Measurements from ENCODE around the gene KLHL12.

KLHL12 gene

GRCh38 chr1:202968351-202968750 lies 41.3 kb upstream of the KLHL12 start:
- ATAC-seq = no peak
- TF ChIP-seq RARB (CRISPR knock-in tag; IDR thresholded peaks at IDR 0.05) (no peak), POU6F1 (CRISPR knock-in tag; IDR thresholded peaks at IDR 0.05; ENCODE audit: borderline replicate concordance, low read depth) (no peak), OSR1 (CRISPR knock-in tag; IDR thresholded peaks at IDR 0.05) (no peak), ZNF70 (CRISPR knock-in tag; IDR thresholded peaks at IDR 0.05) (no peak), ESRRG (CRISPR knock-in tag; IDR thresholded peaks at IDR 0.05) (no peak), GLIS3 (CRISPR knock-in tag; IDR thresholded peaks at IDR 0.05) (no peak), ZFP3 (CRISPR knock-in tag; IDR thresholded peaks at IDR 0.05) (no peak), TCF4 (CRISPR knock-in tag; IDR thresholded peaks at IDR 0.05; ENCODE audit: borderline replicate concordance) (no peak), TOX (CRISPR knock-in tag; IDR thresholded peaks at IDR 0.05; ENCODE audit: borderline replicate concordance) (no peak), ISL1 (CRISPR knock-in tag; IDR thresholded peaks at IDR 0.05) (no peak), ZFP30 (CRISPR knock-in tag; IDR thresholded peaks at IDR 0.05) (no peak)

GRCh38 chr1:202967684-202968281 lies 40.7 kb upstream of the KLHL12 start:
- ATAC-seq = peak; percentile 13
- TF ChIP-seq ZNF70 (CRISPR knock-in tag; IDR thresholded peaks at IDR 0.05) (no peak), POU6F1 (CRISPR knock-in tag; IDR thresholded peaks at IDR 0.05; ENCODE audit: borderline replicate concordance, low read depth) (no peak), ZNF8 (CRISPR knock-in tag; IDR thresholded peaks at IDR 0.05) (no peak), PPARA (CRISPR knock-in tag; IDR thresholded peaks at IDR 0.05; ENCODE audit: borderline replicate concordance) (no peak), ZNF565 (CRISPR knock-in tag; conservative IDR thresholded peaks at IDR 0.05; ENCODE audit: low read depth) (no peak), CSDC2 (CRISPR knock-in tag; IDR thresholded peaks at IDR 0.05) (no peak)
- TF ChIP-seq, protein P1, sequence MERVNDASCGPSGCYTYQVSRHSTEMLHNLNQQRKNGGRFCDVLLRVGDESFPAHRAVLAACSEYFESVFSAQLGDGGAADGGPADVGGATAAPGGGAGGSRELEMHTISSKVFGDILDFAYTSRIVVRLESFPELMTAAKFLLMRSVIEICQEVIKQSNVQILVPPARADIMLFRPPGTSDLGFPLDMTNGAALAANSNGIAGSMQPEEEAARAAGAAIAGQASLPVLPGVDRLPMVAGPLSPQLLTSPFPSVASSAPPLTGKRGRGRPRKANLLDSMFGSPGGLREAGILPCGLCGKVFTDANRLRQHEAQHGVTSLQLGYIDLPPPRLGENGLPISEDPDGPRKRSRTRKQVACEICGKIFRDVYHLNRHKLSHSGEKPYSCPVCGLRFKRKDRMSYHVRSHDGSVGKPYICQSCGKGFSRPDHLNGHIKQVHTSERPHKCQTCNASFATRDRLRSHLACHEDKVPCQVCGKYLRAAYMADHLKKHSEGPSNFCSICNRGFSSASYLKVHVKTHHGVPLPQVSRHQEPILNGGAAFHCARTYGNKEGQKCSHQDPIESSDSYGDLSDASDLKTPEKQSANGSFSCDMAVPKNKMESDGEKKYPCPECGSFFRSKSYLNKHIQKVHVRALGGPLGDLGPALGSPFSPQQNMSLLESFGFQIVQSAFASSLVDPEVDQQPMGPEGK (CRISPR knock-in tag; IDR thresholded peaks at IDR 0.05; ENCODE audit: borderline replicate concordance) = no peak

DNA sequence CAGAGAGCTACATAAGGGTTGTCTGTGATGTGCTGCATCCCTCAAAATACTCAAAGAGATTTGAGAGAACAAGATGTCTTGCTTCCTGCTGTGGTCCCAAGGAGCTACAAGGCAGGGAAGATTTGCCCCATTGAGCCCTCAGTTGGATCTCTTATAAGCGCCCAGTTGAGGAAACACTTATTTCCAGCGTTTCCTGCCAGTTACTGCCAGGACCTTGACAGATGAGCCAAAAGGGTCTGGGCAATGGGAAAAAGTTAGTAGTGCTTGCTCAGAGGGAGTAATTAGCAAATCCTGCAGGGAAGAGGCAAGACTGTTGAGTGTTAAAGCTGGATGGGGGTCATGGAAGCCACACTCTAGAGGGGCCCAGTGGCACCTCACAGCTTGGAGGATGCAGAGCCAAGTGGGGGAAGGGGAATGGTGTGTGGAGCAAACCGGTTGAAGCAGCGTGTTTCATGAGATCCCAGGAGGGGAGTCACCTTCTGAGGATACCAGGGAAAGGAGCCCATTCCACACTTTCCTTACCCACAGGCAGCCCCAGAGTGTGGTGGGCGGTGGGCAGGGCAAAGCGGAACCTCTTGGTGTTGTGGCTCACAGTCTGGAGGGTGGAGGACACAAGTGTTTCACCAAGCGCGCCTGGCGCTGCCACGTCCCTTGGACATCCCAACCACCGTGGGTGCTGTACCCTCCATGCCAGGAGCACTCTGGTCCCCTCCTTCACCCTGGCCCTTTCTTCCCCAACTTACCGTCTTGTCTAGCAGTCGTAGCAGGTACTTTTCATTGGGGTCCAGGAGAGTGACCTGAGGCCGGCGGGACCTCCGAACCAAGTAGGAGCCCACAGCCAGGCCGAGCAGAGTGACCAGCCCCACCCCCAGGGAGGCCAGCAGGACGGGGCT lies 39.2 kb upstream of the KLHL12 start:
- peak; percentile 1; the same call in 1 of the 3 replicates for ATAC-seq
- TF ChIP-seq PPARA (CRISPR knock-in tag; IDR thresholded peaks at IDR 0.05; ENCODE audit: borderline replicate concordance) (no peak), ARNTL (CRISPR knock-in tag; IDR thresholded peaks at IDR 0.05; ENCODE audit: borderline replicate concordance, low read depth) (no peak), GLIS3 (CRISPR knock-in tag; IDR thresholded peaks at IDR 0.05) (no peak), TOX (CRISPR knock-in tag; IDR thresholded peaks at IDR 0.05; ENCODE audit: borderline replicate concordance) (no peak), ZNF8 (CRISPR knock-in tag; IDR thresholded peaks at IDR 0.05) (no peak), TSHZ2 (CRISPR knock-in tag; IDR thresholded peaks at IDR 0.05) (no peak), BACH2 (CRISPR knock-in tag; IDR thresholded peaks at IDR 0.05; ENCODE audit: borderline replicate concordance) (no peak), ZC3H10 (CRISPR knock-in tag; IDR thresholded peaks at IDR 0.05) (no peak), POU6F1 (CRISPR knock-in tag; IDR thresholded peaks at IDR 0.05; ENCODE audit: borderline replicate concordance, low read depth) (no peak), ESRRG (CRISPR knock-in tag; IDR thresholded peaks at IDR 0.05) (no peak), ZNF565 (CRISPR knock-in tag; conservative IDR thresholded peaks at IDR 0.05; ENCODE audit: low read depth) (no peak), SNAI2 (CRISPR knock-in tag; IDR thresholded peaks at IDR 0.05) (no peak), ZFP3 (CRISPR knock-in tag; IDR thresholded peaks at IDR 0.05) (no peak), RARB (CRISPR knock-in tag; IDR thresholded peaks at IDR 0.05) (no peak), CREB5 (CRISPR knock-in tag; IDR thresholded peaks at IDR 0.05; ENCODE audit: low read depth) (no peak), CSDC2 (CRISPR knock-in tag; IDR thresholded peaks at IDR 0.05) (no peak), ISL1 (CRISPR knock-in tag; IDR thresholded peaks at IDR 0.05) (no peak), ZFP30 (CRISPR knock-in tag; IDR thresholded peaks at IDR 0.05) (no peak)
- TF ChIP-seq, protein P1 (CRISPR knock-in tag; IDR thresholded peaks at IDR 0.05; ENCODE audit: borderline replicate concordance) = no peak

All from SK-N-SH treated with all-trans-retinoic acid at 6 μM for 48 hours (cell line).